Measurements from ENCODE around the gene IPO13.

IPO13 gene

GRCh38 chr1:43987159-43987902, 40.6 kb downstream of the IPO13 start:
- DNase-seq (ENCODE audit: low read depth in 2 of 2) = no peak

GRCh38 chr1:43990271-43991199, 43.8 kb downstream of the IPO13 start:
- DNase-seq (ENCODE audit: low read depth in 2 of 2) = no peak

- no peak for DNase-seq (ENCODE audit: low read depth in 2 of 2)
Measured at GRCh38 chr1:43991200-43991475, 44.4 kb downstream of the IPO13 start.

GRCh38 chr1:43991476-43992231, 44.9 kb downstream of the IPO13 start, which contains the start of gene CCDC24:
Gene CCDC24, plus strand, starts transcription at chr1:43991599. Its CDS starts 280 bp downstream, at chr1:43991879.
- peak; percentile 54 to 56 for DNase-seq (ENCODE audit: low read depth in 2 of 2)

- no peak for DNase-seq (ENCODE audit: low read depth in 2 of 2)
Measured at GRCh38 chr1:43992232-43992995, 45.7 kb downstream of the IPO13 start.

- DNase-seq (ENCODE audit: low read depth in 2 of 2) = no peak
Measured at GRCh38 chr1:43993206-43993914, 46.6 kb downstream of the IPO13 start.

GRCh38 chr1:43994071-43994470, 47.3 kb downstream of the IPO13 start:
- no peak for DNase-seq (ENCODE audit: low read depth in 2 of 2)

- no peak for DNase-seq (ENCODE audit: low read depth in 2 of 2)
Measured at GRCh38 chr1:43994794-43995790, 48.3 kb downstream of the IPO13 start.

GRCh38 chr1:43995984-43996732, 49.4 kb downstream of the IPO13 start:
- DNase-seq (ENCODE audit: low read depth in 2 of 2) = no peak

GRCh38 chr1:43996733-43997115, 50.0 kb downstream of the IPO13 start:
- DNase-seq (ENCODE audit: low read depth in 2 of 2) = no peak

GRCh38 chr1:43997295-43997999, 50.7 kb downstream of the IPO13 start:
- no peak for DNase-seq (ENCODE audit: low read depth in 2 of 2)

GRCh38 chr1:43998000-43998378, 51.2 kb downstream of the IPO13 start:
- DNase-seq (ENCODE audit: low read depth in 2 of 2) = no peak

- DNase-seq (ENCODE audit: low read depth in 2 of 2) = no peak
Measured at GRCh38 chr1:43999455-43999854, 52.7 kb downstream of the IPO13 start.

- DNase-seq (ENCODE audit: low read depth in 2 of 2) = no peak
Measured at GRCh38 chr1:44000122-44000665, 53.4 kb downstream of the IPO13 start.

- no peak for DNase-seq (ENCODE audit: low read depth in 2 of 2)
Measured at GRCh38 chr1:44002165-44002564, 55.4 kb downstream of the IPO13 start.

- no peak for DNase-seq (ENCODE audit: low read depth in 2 of 2)
Measured at GRCh38 chr1:44002606-44003157, 55.9 kb downstream of the IPO13 start.

- DNase-seq (ENCODE audit: low read depth in 2 of 2) = no peak
Measured at GRCh38 chr1:44008259-44008658, 61.5 kb downstream of the IPO13 start.
